CD4-positive, alpha-beta T cell treated with Interleukin-17A for 4 hours (primary cell): ENCODE results near the gene PRRG4.
"Not testable (repeated sequence)": the region's sequence is repeated elsewhere in the genome, so short reads cannot be mapped to it uniquely, and the experiment has no call there.

Source experiments
- DNase-seq: peaks from one replicate; pipeline ENCODE4 v3.0.0-alpha.2; 2020; ENCODE audit warnings: mixed read lengths

Gene PRRG4

GRCh38 chr11:32831221-32831620, 1.5 kb downstream of the PRRG4 start:
- DNase-seq = no peak

DNA sequence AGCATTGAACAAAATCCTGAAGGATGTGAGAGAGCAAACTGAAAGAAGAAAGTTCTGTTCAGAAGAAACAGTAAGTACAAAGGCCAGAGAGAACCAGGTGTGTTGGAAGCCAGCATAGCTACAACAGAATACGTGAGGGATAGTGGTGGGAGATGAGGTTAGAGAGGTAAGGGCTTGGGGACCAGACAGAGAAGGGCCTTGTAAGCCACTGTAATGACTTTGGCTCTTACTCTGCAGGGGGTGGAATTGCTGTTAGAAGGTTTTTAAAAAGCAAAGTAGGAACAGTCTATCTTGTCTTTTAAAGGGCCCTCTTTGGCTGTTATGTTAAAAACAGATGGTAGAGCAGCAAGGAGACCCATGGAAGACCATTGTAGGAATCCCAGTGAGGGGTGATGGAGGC, 4.2 kb downstream of the PRRG4 start:
- DNase-seq = no peak

DNA sequence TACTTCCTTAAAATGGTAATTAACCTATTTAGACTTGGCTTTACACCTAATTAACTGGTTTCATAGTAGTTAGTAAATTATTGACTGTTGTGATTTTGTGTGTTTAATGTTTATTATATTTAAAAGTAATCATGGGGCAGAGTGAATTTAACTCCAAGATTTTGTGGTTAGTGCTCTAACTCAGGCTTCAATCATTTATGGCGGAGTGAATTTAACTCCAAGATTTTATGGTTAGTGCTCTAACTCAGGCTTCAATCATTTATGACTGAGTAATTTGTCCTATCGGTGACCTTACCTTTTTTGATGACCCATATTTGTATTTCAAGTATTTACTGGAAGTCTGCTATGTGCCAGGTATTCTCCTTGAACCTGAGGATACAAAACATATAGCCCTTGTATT, 7.2 kb downstream of the PRRG4 start:
- no peak for DNase-seq

DNA sequence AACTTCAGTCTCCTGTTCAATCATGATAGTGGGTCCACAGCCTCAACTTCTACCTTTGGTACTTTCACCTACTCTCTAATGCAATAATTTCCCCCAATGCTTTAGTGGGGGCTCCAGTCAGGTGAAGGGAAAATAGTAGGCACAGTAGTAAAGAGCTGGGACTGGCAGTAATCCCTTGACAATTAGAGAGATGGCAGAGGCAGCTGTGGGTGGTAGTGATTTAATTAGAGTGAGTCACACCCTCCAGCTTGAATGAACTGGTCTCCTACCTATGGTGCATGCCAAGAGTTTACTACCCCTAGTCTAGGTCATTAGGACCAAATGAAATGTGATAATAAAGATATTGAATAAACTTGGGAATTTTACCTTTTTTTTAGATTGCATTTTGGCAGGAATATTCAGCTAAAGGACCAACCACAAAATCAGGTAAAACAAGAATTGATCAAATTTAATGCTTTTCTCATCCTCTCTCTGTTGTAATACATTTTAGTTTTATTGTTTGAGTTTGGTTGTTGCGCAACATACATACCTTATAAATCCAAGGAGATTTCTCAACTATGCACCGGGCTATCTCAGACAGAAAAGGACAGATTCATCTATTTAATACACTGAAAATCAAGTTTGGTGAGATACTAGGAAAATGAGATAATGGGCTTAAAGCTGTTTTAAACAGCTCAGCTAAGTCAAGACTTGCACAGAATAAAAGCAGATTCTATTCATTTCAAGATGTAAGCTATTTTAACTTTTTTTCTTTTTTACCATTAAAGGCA, 9.0 kb downstream of the PRRG4 start:
- no peak for DNase-seq

- DNase-seq = no peak
These were observed 9.6 kb downstream of the PRRG4 start for GRCh38 chr11:32839308-32839707.

GRCh38 chr11:32840587-32840986, 10.9 kb downstream of the PRRG4 start:
- DNase-seq = no peak

- no peak for DNase-seq
These were observed 13.8 kb downstream of the PRRG4 start for GRCh38 chr11:32843544-32843943.

- no peak for DNase-seq
These were observed 17.8 kb downstream of the PRRG4 start for GRCh38 chr11:32847511-32847910.

GRCh38 chr11:32849761-32850160, 20.0 kb downstream of the PRRG4 start:
- no peak for DNase-seq

DNA sequence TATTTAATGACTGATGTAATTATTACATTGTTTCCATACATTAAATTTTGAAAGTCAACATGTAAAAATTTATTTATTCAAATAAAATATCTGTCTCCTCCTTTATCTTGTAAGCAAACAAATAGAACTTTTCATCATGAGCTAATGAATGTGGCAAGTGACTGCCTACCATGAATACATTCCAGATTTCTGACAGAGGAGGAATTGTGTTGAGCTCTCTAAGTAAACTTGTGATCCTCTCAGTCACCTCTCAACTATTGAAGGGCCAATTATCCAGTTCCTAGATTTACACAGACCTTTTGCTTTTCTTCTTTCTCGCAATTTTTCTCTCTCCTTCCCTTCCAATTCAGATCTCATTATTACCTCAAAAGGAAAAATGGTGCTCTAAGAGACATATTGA, 21.5 kb downstream of the PRRG4 start:
- DNase-seq = no peak

DNA sequence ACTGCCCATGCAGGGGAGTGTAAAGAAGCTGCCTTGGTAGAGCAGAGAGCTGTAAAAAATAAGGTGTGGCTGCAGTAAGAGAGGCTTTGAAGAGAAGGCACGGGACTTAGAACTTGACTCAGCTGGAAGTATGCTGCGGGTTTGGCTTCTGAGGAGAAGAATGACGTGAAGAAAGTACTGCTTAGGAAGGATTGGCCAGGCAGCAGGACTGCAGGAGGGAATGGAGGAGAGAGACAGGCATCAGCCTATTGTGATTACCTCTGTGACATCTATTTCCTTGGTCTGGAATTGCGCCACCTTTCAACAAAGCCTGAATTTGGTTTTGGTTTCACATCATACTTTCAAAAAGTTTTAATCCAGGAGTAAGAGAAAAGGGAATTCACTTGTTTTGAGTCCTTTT, 22.5 kb downstream of the PRRG4 start:
- no peak for DNase-seq

- no peak for DNase-seq
These were observed 25.9 kb downstream of the PRRG4 start for GRCh38 chr11:32855601-32856000.

DNA sequence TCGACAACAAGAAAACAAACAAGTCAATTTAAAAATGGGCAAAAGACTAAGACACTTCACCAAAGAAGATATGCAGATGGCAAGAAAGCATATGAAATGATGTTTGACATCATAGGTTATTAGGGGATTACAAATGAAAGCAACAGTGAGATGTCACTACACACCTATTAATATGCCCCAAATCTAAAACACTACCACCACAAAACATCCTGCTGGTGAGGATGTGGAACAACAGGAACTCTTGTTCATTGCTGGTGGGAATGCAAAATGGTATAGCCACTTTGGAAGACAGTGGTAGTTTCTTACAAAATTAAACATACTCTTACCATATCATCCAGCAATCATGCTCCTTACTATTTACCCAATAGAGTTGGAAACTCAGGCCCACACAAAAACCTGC, 29.0 kb downstream of the PRRG4 start:
- DNase-seq = no peak

GRCh38 chr11:32861850-32862577, 32.3 kb downstream of the PRRG4 start:
- no peak for DNase-seq

- DNase-seq = no peak
These were observed 34.8 kb downstream of the PRRG4 start for GRCh38 chr11:32864555-32864954.

GRCh38 chr11:32868752-32869151, 39.0 kb downstream of the PRRG4 start:
- DNase-seq = not testable (repeated sequence)

DNA sequence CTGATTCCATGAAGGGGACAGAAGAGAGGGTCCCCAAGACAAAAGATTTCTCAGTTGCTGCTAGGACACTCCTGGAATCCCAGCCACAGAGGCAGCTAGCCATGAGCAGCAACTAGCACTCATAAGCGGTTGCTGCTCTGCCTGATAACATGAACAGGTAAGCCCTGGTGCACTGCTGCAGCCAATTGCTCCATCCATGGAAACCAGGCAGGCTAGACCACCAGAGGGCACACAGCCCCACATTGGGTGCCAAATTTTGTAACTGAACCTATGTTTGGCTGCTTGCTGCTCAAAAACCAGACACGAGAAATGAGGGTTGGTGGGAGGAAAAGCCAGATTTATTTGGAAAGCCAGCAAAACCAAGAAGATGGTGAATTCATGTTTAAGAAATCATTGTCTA, 40.9 kb downstream of the PRRG4 start:
- DNase-seq = peak; percentile 48

DNA sequence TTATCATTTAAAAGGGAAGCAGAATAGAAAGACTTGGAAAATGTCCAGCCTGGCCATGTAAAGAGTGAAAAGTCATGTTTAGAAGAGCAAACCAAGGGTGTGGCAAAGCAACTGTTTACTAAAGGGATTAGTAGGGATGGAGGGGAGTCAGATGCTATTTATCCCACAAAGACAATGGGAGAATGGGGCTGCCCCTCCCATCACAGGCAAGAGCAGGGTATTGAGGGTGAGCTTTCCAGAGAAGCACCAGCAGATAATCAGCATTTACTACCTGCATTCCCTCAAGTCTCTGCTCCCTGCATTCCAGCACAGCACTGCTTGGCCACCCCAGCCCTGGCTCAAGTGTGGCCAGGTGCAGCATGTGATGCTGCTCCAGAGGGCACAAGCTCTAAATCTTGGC, 44.4 kb downstream of the PRRG4 start:
- no peak for DNase-seq

GRCh38 chr11:32881286-32881685, 51.6 kb downstream of the PRRG4 start:
- no peak for DNase-seq

- no peak for DNase-seq
These were observed 53.7 kb downstream of the PRRG4 start for GRCh38 chr11:32883421-32883820.

GRCh38 chr11:32884023-32884422, 54.3 kb downstream of the PRRG4 start:
- no peak for DNase-seq

DNA sequence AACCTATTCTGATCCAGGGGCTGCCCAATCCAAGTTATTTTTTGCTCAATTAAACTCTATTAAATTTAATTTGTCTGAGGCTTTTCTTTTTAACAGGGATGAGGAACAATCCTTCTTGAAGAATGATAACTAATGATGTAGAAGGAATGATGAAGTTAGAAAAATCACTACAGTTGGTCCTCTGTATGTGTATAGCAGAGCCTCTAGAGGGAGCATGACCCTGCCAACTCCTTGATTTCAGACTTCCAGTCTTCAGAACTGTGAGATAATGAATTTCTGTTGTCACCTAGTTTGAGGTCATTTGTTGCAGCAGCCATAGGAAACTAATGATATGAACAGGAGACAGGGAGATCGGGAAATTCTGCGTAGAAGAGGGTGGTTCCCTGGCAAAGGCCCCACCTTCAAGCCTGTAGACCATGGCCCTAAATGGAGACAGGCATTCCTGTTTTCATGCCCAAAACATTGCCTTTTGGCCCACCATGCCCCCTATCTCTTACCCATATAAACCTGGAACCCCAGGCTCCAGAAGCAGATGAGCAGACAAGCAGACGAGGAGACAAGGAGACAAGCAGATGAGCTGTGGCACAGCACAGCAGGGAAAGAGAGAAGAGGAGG, 55.1 kb downstream of the PRRG4 start:
- DNase-seq = no peak

GRCh38 chr11:32885556-32885955, 55.8 kb downstream of the PRRG4 start:
- DNase-seq = no peak

DNA sequence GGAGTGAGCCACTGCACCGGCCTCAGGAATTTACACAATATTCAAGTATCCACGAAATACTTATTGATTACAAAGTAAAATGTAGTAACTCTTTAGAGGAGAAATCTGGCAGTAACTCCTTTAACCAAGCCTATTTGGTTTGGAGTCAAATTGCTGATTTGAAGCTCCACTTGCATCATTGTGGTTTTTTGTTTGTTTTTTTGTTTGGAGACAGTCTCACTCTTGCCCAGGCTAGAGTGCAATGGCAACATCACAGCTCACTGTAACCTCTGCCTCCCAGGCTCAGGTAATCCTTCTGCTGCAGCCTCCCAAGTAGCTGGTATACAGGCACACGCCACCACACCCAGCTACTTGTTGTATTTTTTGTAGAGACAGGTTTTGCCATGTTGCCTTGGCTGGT, 56.5 kb downstream of the PRRG4 start:
- DNase-seq = no peak
